Esophagus squamous epithelium (tissue), 5 donors: ENCODE data around the gene SLC47A1. TPM values are rescaled to one million over a fixed set of nuclear protein-coding genes. Genes with fewer than 3 reads are reported as not detected.
A peak's percentile ranks its signal among the peaks of the same experiment; 100 is the strongest.

Source experiments
- DNase-seq: peaks from one replicate; lab custom pipeline; 2025; lab: John Stamatoyannopoulos, UW
- H3K27ac ChIP-seq, 4 donors: fragments of 200-600 bp; sonication (generic); one replicate each; pipeline ENCODE4 v1.5.1; 2016 to 2019; ENCODE audit warnings: mild to moderate bottlenecking in 1 of 4
- H3K27me3 ChIP-seq, 4 donors: fragments of 200-600 bp; sonication (generic); 1 replicate in 3 of 4; 2 replicates in 1 of 4; pipeline versions ENCODE4 v1.5.1 to v1.6.0; 2017 to 2021; ENCODE audit warnings: antibody characterized with exemption in 1 of 4
- H3K36me3 ChIP-seq, 3 donors: fragments of 200-600 bp; sonication (generic); one replicate each; pipeline ENCODE4 v1.5.1; 2016 to 2019
- H3K4me1 ChIP-seq, 3 donors: fragments of 200-600 bp; sonication (generic); one replicate each; pipeline ENCODE4 v1.5.1; 2017 to 2019
- H3K4me3 ChIP-seq, 4 donors: fragments of 200-600 bp; sonication (generic); 1 replicate in 3 of 4; 2 replicates in 1 of 4; pipeline ENCODE4 v1.5.1; 2016 to 2019; ENCODE audit warnings: mild to moderate bottlenecking in 2 of 4, moderate library complexity in 1 of 4
- H3K9me3 ChIP-seq, 3 donors: fragments of 200-600 bp; sonication (generic); one replicate each; pipeline ENCODE4 v1.5.1; 2016 to 2019
- CTCF ChIP-seq, 6 experiments: fragments of 450-650 bp in 4 of 6; fragments of 200-600 bp in 2 of 6; sonication (generic) in 2 of 6; IDR thresholded peaks; one replicate each; pipeline ENCODE4 v1.5.1; 2016 to 2019; ENCODE audit warnings: antibody characterized with exemption in 6 of 6, mild to moderate bottlenecking in 4 of 6, moderate library complexity in 4 of 6
- POLR2A ChIP-seq, 4 donors: fragments of 450-650 bp; IDR thresholded peaks; one replicate each; pipeline ENCODE4 v1.6.1; 2017; ENCODE audit warnings: antibody characterized with exemption in 4 of 4, mild to moderate bottlenecking in 4 of 4, moderate library complexity in 3 of 4
- WGBS, 2 donors: methylation state at CpG; one replicate each; pipeline ENCODE4 v1.1.5; 2018; 5-methylcytosine and 5-hydroxymethylcytosine counted together
- intact Hi-C: fragments of 100-400 bp; cut with DNase I; formaldehyde crosslinking; loops from one replicate; pipeline ENCODE4 v1.15.0; 2022
- total RNA-seq, 4 donors: library from RNA; depleted of rRNA; stranded (reverse); fragments of >200 nt; gene quantifications; one replicate each; pipeline ENCODE4 v1.1.0, GENCODE V29; 2016
- donor health status: DM: yes; HTN: yes; CAD: no.

Gene SLC47A1
- total RNA-seq, 4 donors from 2014 or later: 3.9 to 7.8 (median 7.3) TPM

DNA sequence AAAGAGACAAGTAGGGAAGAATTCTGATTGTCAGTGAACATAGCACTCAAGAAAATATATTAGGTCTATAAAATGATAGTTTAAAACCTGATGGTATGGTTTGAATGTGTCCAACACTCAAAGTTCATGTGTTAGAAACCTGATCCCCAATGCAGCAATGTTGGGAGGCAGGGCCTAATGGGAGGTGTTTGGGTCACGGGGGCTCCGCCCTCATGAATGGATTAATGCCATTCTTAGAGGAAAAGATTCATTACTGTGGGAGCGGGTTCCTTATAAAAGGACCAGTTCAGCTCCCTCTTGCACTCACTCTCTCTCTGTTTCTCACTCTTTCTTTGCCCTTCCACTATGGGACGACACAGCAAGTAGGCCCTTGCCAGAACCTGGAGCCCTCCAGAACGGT is 41.5 kb upstream of the SLC47A1 start:
- WGBS, 2 donors: 58 to 61% methylated on average over 5 of the region's 5 CpGs
- intact Hi-C loops: no loop called here
- Histone ChIP-seq H3K27me3 (no peaks in the 10 kb centered on the region), H3K36me3 (no peaks in the 10 kb centered on the region), H3K4me3 (no peak overlapping the region), H3K4me1 (peaks cover 5 to 59% (median 18%) of the 10 kb centered on the region in 3 donors), H3K9me3 (no peaks in the 10 kb centered on the region), H3K27ac (peak overlapping the region in 3 of 4 donors; percentile 38 to 80 (median 71))
- DNase-seq: no peak
- TF ChIP-seq CTCF (IDR thresholded peaks at IDR 0.05): no peak
- TF ChIP-seq POLR2A (IDR thresholded peaks at IDR 0.05): peak in 1 of 4 donors; percentile 11

DNA sequence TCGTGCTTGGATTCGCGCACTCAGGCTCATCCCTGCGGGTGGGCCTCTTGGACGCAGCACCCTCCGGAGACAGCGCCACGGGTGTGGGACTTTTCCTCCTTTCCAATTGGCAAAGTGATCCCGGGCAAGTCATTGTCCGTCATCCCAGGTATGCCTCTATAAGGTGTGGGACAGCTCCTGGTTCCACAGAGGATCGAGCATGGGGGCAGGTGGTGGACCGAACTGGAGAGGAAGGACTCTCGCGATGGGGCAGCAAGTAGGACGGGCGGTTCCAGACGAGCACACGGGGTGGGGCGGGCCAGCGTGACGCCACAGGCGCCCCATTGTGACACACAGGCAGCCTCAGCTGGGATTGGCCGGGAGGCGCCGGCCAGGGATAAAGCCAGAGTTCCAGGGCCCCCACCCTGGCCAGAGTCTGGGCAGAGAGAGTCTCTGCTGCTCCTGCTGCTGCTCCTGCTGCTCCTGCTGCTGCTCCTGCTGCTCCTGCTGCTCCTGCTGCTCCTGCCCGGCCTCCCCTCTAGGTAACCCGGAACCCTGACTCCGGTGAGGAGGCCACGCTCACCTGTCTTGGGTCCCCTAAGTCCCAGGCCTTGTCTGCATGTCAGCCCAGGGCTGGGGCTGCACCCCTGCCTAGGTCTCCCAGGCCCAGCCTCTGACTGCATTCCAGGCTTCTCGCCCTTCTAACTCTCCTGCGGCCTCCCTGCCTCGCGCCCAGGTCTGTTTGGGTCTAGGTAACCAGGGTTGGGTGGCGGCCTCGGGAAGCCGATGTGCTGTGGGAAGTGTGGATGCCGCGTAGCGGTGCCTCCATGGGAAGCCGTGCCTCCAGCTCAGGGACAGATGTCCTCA is 38.5 kb upstream of the SLC47A1 start:
- intact Hi-C loops: no loop called here
- H3K4me1 ChIP-seq: peaks cover 0 to 28% (median 6%) of the 10 kb centered on the region in 3 donors
- H3K9me3 ChIP-seq: no peaks in the 10 kb centered on the region
- no peaks in the 10 kb centered on the region for H3K36me3 ChIP-seq
- WGBS, 2 donors: 89 to 93% methylated on average over 8 to 17 of the region's 40 CpGs
- no peak overlapping the region for H3K27ac ChIP-seq
- TF ChIP-seq POLR2A (IDR thresholded peaks at IDR 0.05) (no peak), CTCF (IDR thresholded peaks at IDR 0.05) (no peak)
- no peaks in the 10 kb centered on the region for H3K27me3 ChIP-seq
- no peak overlapping the region for H3K4me3 ChIP-seq
- no peak for DNase-seq

GRCh38 chr17:19495828-19496528 is 37.7 kb upstream of the SLC47A1 start:
- TF ChIP-seq CTCF (IDR thresholded peaks at IDR 0.05) (no peak), POLR2A (IDR thresholded peaks at IDR 0.05) (no peak)
- Histone ChIP-seq H3K9me3 (no peaks in the 10 kb centered on the region), H3K4me3 (no peak overlapping the region), H3K27ac (no peak overlapping the region), H3K4me1 (peaks cover 0 to 26% (median 6%) of the 10 kb centered on the region in 3 donors), H3K36me3 (no peaks in the 10 kb centered on the region), H3K27me3 (no peaks in the 10 kb centered on the region)
- intact Hi-C loops: no loop called here
- no peak for DNase-seq
- 83 to 93% methylated on average over 3 to 5 of the region's 6 CpGs for WGBS, 2 donors

DNA sequence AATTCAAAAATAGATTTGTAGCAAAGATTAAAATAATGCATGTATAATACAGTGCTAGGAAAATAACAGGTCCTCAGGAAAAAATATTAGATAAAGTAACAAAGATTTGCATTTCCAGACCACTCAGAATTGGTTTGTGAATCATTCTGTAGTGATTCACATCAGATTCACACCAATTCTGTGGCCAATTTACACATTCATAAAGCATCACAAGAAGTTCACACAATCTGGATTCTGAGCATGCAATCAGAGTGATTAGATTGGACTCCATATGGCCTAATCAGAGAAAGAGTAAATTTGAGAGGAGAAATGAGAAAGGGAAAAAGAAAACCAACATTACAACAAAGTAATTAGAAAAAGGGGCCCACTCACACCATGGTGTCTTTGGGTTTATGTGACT is 36.0 kb upstream of the SLC47A1 start:
- Histone ChIP-seq H3K4me3 (no peak overlapping the region), H3K36me3 (no peaks in the 10 kb centered on the region), H3K9me3 (no peaks in the 10 kb centered on the region), H3K27ac (no peak overlapping the region), H3K4me1 (peaks cover 0 to 19% (median 6%) of the 10 kb centered on the region in 3 donors), H3K27me3 (no peaks in the 10 kb centered on the region)
- intact Hi-C loops: no loop called here
- TF ChIP-seq POLR2A (IDR thresholded peaks at IDR 0.05): no peak
- no peak for TF ChIP-seq CTCF (IDR thresholded peaks at IDR 0.05)
- no peak for DNase-seq

DNA sequence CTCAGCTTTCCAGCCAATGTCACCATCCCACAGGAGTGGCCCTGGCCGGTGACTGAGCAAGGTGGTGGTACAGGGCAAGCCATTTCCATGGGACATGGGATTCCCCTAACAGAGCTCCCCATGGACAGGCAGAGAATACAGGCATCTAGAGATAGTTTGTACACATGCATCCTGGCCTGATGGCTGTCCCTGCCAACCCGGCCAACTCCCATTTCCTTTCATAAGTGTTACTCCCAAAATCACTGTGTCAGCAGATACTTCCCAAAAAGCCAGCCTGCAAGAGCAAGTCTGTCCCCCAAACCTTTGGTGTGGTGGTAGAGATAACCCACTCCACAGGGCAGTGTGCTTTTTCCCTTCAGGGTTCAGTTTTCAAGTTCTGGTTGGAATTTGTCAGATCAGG is 32.4 kb upstream of the SLC47A1 start:
- Histone ChIP-seq H3K9me3 (no peaks in the 10 kb centered on the region), H3K36me3 (no peaks in the 10 kb centered on the region), H3K27ac (no peak overlapping the region), H3K27me3 (no peaks in the 10 kb centered on the region), H3K4me3 (no peak overlapping the region), H3K4me1 (peaks cover 0 to 4% (median 4%) of the 10 kb centered on the region in 3 donors)
- TF ChIP-seq POLR2A (IDR thresholded peaks at IDR 0.05) (no peak), CTCF (IDR thresholded peaks at IDR 0.05) (no peak)
- intact Hi-C loops: no loop called here
- 80% methylated on average over 1 of the region's 2 CpGs; no CpG with 5 or more reads in 1 of the 2 donors for WGBS, 2 donors
- no peak for DNase-seq
